Panc1 (cell line): ENCODE results near the gene LRRC4.

ENCODE experiments used
- TF ChIP-seq, protein P1 (sequence below): fragments of 450-650 bp; IDR thresholded peaks from 2 replicates; pipeline ENCODE4 v1.5.1; 2017; ENCODE audit warnings: mild to moderate bottlenecking
- TF ChIP-seq, protein P2 (sequence below), 2 experiments: IDR thresholded peaks; 2 replicates each; pipeline ENCODE4 v1.6.1; 2011 to 2012; ENCODE audit warnings: low read depth in 2 of 2, control low read depth in 1 of 2, low read length in 1 of 2, mild to moderate bottlenecking in 1 of 2, moderate library complexity in 1 of 2; ENCODE audit not compliant: insufficient read depth in 1 of 2

DNA sequence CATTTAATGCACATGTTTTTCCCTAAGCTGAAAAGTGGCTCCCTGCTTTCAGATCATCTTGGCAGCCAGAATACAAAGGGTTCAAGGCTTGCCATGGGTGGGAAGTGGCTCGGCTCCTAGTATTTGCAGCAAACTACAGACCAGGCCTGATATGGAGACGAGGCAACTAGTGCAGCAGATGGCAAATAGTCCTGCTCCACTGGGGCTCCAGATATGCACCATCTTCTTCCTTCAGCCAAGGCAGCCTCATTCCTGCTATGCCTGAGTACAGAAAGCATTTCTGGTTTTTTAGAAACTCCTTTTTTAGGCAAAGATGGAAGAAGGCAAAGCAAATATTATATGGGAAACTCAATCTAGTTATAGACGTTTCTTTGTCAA lies 23.9 kb downstream of the LRRC4 start:
- TF ChIP-seq, protein P1, sequence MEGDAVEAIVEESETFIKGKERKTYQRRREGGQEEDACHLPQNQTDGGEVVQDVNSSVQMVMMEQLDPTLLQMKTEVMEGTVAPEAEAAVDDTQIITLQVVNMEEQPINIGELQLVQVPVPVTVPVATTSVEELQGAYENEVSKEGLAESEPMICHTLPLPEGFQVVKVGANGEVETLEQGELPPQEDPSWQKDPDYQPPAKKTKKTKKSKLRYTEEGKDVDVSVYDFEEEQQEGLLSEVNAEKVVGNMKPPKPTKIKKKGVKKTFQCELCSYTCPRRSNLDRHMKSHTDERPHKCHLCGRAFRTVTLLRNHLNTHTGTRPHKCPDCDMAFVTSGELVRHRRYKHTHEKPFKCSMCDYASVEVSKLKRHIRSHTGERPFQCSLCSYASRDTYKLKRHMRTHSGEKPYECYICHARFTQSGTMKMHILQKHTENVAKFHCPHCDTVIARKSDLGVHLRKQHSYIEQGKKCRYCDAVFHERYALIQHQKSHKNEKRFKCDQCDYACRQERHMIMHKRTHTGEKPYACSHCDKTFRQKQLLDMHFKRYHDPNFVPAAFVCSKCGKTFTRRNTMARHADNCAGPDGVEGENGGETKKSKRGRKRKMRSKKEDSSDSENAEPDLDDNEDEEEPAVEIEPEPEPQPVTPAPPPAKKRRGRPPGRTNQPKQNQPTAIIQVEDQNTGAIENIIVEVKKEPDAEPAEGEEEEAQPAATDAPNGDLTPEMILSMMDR: no peak
- TF ChIP-seq, protein P2, sequence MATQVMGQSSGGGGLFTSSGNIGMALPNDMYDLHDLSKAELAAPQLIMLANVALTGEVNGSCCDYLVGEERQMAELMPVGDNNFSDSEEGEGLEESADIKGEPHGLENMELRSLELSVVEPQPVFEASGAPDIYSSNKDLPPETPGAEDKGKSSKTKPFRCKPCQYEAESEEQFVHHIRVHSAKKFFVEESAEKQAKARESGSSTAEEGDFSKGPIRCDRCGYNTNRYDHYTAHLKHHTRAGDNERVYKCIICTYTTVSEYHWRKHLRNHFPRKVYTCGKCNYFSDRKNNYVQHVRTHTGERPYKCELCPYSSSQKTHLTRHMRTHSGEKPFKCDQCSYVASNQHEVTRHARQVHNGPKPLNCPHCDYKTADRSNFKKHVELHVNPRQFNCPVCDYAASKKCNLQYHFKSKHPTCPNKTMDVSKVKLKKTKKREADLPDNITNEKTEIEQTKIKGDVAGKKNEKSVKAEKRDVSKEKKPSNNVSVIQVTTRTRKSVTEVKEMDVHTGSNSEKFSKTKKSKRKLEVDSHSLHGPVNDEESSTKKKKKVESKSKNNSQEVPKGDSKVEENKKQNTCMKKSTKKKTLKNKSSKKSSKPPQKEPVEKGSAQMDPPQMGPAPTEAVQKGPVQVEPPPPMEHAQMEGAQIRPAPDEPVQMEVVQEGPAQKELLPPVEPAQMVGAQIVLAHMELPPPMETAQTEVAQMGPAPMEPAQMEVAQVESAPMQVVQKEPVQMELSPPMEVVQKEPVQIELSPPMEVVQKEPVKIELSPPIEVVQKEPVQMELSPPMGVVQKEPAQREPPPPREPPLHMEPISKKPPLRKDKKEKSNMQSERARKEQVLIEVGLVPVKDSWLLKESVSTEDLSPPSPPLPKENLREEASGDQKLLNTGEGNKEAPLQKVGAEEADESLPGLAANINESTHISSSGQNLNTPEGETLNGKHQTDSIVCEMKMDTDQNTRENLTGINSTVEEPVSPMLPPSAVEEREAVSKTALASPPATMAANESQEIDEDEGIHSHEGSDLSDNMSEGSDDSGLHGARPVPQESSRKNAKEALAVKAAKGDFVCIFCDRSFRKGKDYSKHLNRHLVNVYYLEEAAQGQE (IDR thresholded peaks at IDR 0.05; ENCODE audit: insufficient read depth in 1 of 2, low read depth in 2 of 2, low read length in 1 of 2): no peak
